ENCODE measurements around the gene PIGV.
"Not testable (repeated sequence)": the region's sequence is repeated elsewhere in the genome, so short reads cannot be mapped to it uniquely, and the experiment has no call there.

The PIGV gene

GRCh38 chr1:26833432-26834405, 46.0 kb downstream of the PIGV start:
- DNase-seq: peak; percentile 45

- not testable (repeated sequence) for DNase-seq
These were observed 49.9 kb downstream of the PIGV start for GRCh38 chr1:26837665-26838064.

GRCh38 chr1:26838474-26839338, 51.0 kb downstream of the PIGV start:
- DNase-seq: peak; percentile 60

- DNase-seq: no peak
These were observed 51.6 kb downstream of the PIGV start for GRCh38 chr1:26839339-26839722.

GRCh38 chr1:26839779-26840178, 52.0 kb downstream of the PIGV start:
- DNase-seq: peak; percentile 41

GRCh38 chr1:26844424-26845196, 56.9 kb downstream of the PIGV start:
- DNase-seq: no peak

GRCh38 chr1:26847826-26848225, 60.1 kb downstream of the PIGV start:
- DNase-seq: not testable (repeated sequence)

Data from islet precursor cell (in vitro differentiated cells).